CD8-positive, alpha-beta memory T cell (primary cell): ENCODE measurements around the gene DNASE1L2. TPM values are rescaled to one million over a fixed set of nuclear protein-coding genes. Genes with fewer than 3 reads are reported as not detected.

Experiments
- CTCF ChIA-PET: fragments of 350-600 bp; sonication (Branson Sonifier 250); formaldehyde crosslinking; loops from one replicate; lab custom pipeline; 2021; ENCODE audit warnings: antibody characterized with exemption; lab: Charles Lee
- POLR2A ChIA-PET: fragments of 350-600 bp; sonication (Branson Sonifier 250); formaldehyde crosslinking; loops from one replicate; lab custom pipeline; 2021; ENCODE audit warnings: antibody characterized with exemption; lab: Charles Lee
- DNase-seq, 5 donors: peaks; one replicate each; pipeline versions ENCODE4 v3.0.0 to v3.0.0-alpha.2; 2020 to 2022; ENCODE audit warnings: mixed read lengths in 1 of 5
- H3K27ac ChIP-seq: one replicate; pipeline ENCODE4 v1.7.0; 2013; ENCODE audit warnings: low read depth, mild to moderate bottlenecking, low read length, moderate library complexity
- H3K27me3 ChIP-seq: 2 replicates; pipeline ENCODE4 v1.7.0; 2013; ENCODE audit warnings: low read length, mild to moderate bottlenecking; ENCODE audit not compliant: insufficient read depth, poor library complexity, severe bottlenecking
- H3K36me3 ChIP-seq: 2 replicates; pipeline ENCODE4 v1.7.0; 2013; ENCODE audit warnings: mild to moderate bottlenecking, low read length, moderate library complexity; ENCODE audit not compliant: insufficient read depth
- H3K4me1 ChIP-seq: 2 replicates; pipeline ENCODE4 v1.7.0; 2013; ENCODE audit warnings: mild to moderate bottlenecking, low read length, moderate library complexity; ENCODE audit not compliant: insufficient read depth
- H3K4me3 ChIP-seq: 2 replicates; pipeline ENCODE4 v1.7.0; 2013; ENCODE audit warnings: mild to moderate bottlenecking, low read length
- H3K9me3 ChIP-seq: 2 replicates; pipeline ENCODE4 v1.7.0; 2013; ENCODE audit warnings: mild to moderate bottlenecking, low read length
- H3K27ac Mint-ChIP-seq, 8 donors: one replicate each; pipeline ENCODE4 v1.8.0; 2020 to 2021; ENCODE audit warnings: mixed read lengths in 8 of 8, mild to moderate bottlenecking in 6 of 8, inconsistent platforms in 3 of 8, moderate library complexity in 3 of 8
- H3K27me3 Mint-ChIP-seq, 2 donors: one replicate each; pipeline ENCODE4 v1.8.0; 2020 to 2021; ENCODE audit warnings: mixed read lengths in 2 of 2, mild to moderate bottlenecking in 1 of 2, moderate library complexity in 1 of 2
- H3K36me3 Mint-ChIP-seq, 3 donors: one replicate each; pipeline ENCODE4 v1.8.0; 2020 to 2021; ENCODE audit warnings: mixed read lengths in 3 of 3, inconsistent platforms in 1 of 3, mild to moderate bottlenecking in 1 of 3
- H3K4me1 Mint-ChIP-seq, 3 donors: one replicate each; pipeline ENCODE4 v1.8.0; 2020 to 2021; ENCODE audit warnings: mixed read lengths in 3 of 3, inconsistent platforms in 1 of 3, mild to moderate bottlenecking in 1 of 3
- H3K4me3 Mint-ChIP-seq, 7 donors: one replicate each; pipeline ENCODE4 v1.8.0; 2020 to 2021; ENCODE audit warnings: mixed read lengths in 7 of 7, mild to moderate bottlenecking in 6 of 7, moderate library complexity in 4 of 7, inconsistent platforms in 2 of 7
- H3K9me3 Mint-ChIP-seq, 5 donors: one replicate each; pipeline ENCODE4 v1.8.0; 2020 to 2022; ENCODE audit warnings: mixed read lengths in 5 of 5, mild to moderate bottlenecking in 3 of 5, moderate library complexity in 2 of 5, inconsistent platforms in 1 of 5
- polyA plus RNA-seq: library from polyadenylated mRNA; unstranded; fragments of 300-500 nt; fragmentation: Illumina TruSeq; gene quantifications from one replicate; pipeline ENCODE4 v1.2.3, GENCODE V29; 2021
- total RNA-seq, 2 experiments: library from RNA; stranded (reverse); gene quantifications; one replicate each; pipeline ENCODE4 v1.2.3, GENCODE V29; 2021

DNASE1L2 gene
- total and polyA plus RNA-seq, 3 experiments from 2014 or later, result 1.4 to 1.5 TPM; not detected in 1

- CTCF ChIA-PET, result interaction anchor here (1.0 kb wide), 1 partner anchor 35 kb away, joined by 3 read pairs; no protein-coding TSS in a partner anchor
Observed at GRCh38 chr16:2229632-2230250, 6.5 kb upstream of the DNASE1L2 start.

GRCh38 chr16:2230376-2230775 lies 5.9 kb upstream of the DNASE1L2 start:
- no peaks in the 10 kb centered on the region for H3K9me3 ChIP-seq
- H3K4me3 Mint-ChIP-seq, result no peak overlapping the region
- peak in 1 of 5 donors; percentile 42 for DNase-seq
- H3K27ac ChIP-seq, result no peak overlapping the region
- H3K9me3 Mint-ChIP-seq, result no peaks in the 10 kb centered on the region
- ChIA-PET POLR2A (no interaction called here), CTCF (no interaction called here)
- peaks cover 4 to 15% (median 7%) of the 10 kb centered on the region in 3 donors for H3K4me1 Mint-ChIP-seq
- H3K36me3 Mint-ChIP-seq, result peaks cover 0 to 66% (median 0%) of the 10 kb centered on the region in 3 donors
- H3K4me3 ChIP-seq, result no peak overlapping the region
- no peaks in the 10 kb centered on the region for H3K4me1 ChIP-seq
- H3K27me3 ChIP-seq, result no peaks in the 10 kb centered on the region
- no peaks in the 10 kb centered on the region for H3K27me3 Mint-ChIP-seq
- peaks cover 10% of the 10 kb centered on the region for H3K36me3 ChIP-seq
- no peak overlapping the region for H3K27ac Mint-ChIP-seq

More at GRCh38 chr16:2229632-2230250, 6.5 kb upstream of the DNASE1L2 start:
- no peaks in the 10 kb centered on the region for H3K27me3 Mint-ChIP-seq
- POLR2A ChIA-PET, result no interaction called here
- H3K36me3 Mint-ChIP-seq, result peaks cover 0 to 59% (median 0%) of the 10 kb centered on the region in 3 donors
- no peaks in the 10 kb centered on the region for H3K9me3 ChIP-seq
- no peaks in the 10 kb centered on the region for H3K9me3 Mint-ChIP-seq
- H3K27ac ChIP-seq, result no peak overlapping the region
- H3K27ac Mint-ChIP-seq, result no peak overlapping the region
- peaks cover 4 to 19% (median 9%) of the 10 kb centered on the region in 3 donors for H3K4me1 Mint-ChIP-seq
- H3K4me3 ChIP-seq, result no peak overlapping the region
- no peak overlapping the region for H3K4me3 Mint-ChIP-seq
- peak in 1 of 5 donors; percentile 41 for DNase-seq
- peaks cover 5% of the 10 kb centered on the region for H3K4me1 ChIP-seq
- no peaks in the 10 kb centered on the region for H3K27me3 ChIP-seq
- H3K36me3 ChIP-seq, result peaks cover 10% of the 10 kb centered on the region

- no peaks in the 10 kb centered on the region for H3K4me1 ChIP-seq
- H3K4me1 Mint-ChIP-seq, result peaks cover under 1 to 12% (median 2%) of the 10 kb centered on the region in 3 donors
- ChIA-PET CTCF (no interaction called here), POLR2A (no interaction called here)
- no peaks in the 10 kb centered on the region for H3K27me3 Mint-ChIP-seq
- H3K4me3 ChIP-seq, result no peak overlapping the region
- no peak overlapping the region for H3K4me3 Mint-ChIP-seq
- H3K27ac Mint-ChIP-seq, result no peak overlapping the region
- H3K36me3 ChIP-seq, result peaks cover 10% of the 10 kb centered on the region
- H3K27ac ChIP-seq, result no peak overlapping the region
- H3K27me3 ChIP-seq, result no peaks in the 10 kb centered on the region
- H3K9me3 ChIP-seq, result no peaks in the 10 kb centered on the region
- peak in 1 of 5 donors; percentile 42 for DNase-seq
- H3K9me3 Mint-ChIP-seq, result no peaks in the 10 kb centered on the region
- peaks cover 0 to 67% (median 0%) of the 10 kb centered on the region in 3 donors for H3K36me3 Mint-ChIP-seq
Observed at GRCh38 chr16:2231016-2231931, 5.0 kb upstream of the DNASE1L2 start.

- ChIA-PET POLR2A (no interaction called here), CTCF (no interaction called here)
- no peak overlapping the region for H3K4me3 Mint-ChIP-seq
- no peaks in the 10 kb centered on the region for H3K9me3 ChIP-seq
- H3K4me1 ChIP-seq, result no peaks in the 10 kb centered on the region
- no peaks in the 10 kb centered on the region for H3K9me3 Mint-ChIP-seq
- peaks cover 0 to 64% (median 0%) of the 10 kb centered on the region in 3 donors for H3K36me3 Mint-ChIP-seq
- no peak overlapping the region for H3K27ac Mint-ChIP-seq
- H3K27me3 Mint-ChIP-seq, result no peaks in the 10 kb centered on the region
- H3K4me3 ChIP-seq, result no peak overlapping the region
- H3K27ac ChIP-seq, result no peak overlapping the region
- no peak for DNase-seq
- peaks cover 0 to 3% (median 0%) of the 10 kb centered on the region in 3 donors for H3K4me1 Mint-ChIP-seq
- H3K36me3 ChIP-seq, result peaks cover 10% of the 10 kb centered on the region
- no peaks in the 10 kb centered on the region for H3K27me3 ChIP-seq
Observed at GRCh38 chr16:2232094-2232990, 3.9 kb upstream of the DNASE1L2 start.

GRCh38 chr16:2233046-2233775 lies 3.0 kb upstream of the DNASE1L2 start:
- Mint-ChIP-seq H3K4me3 (no peak overlapping the region), H3K4me1 (peaks cover 0 to 3% (median 0%) of the 10 kb centered on the region in 3 donors), H3K9me3 (no peaks in the 10 kb centered on the region), H3K27ac (no peak overlapping the region), H3K36me3 (peaks cover 0 to 59% (median 0%) of the 10 kb centered on the region in 3 donors), H3K27me3 (no peaks in the 10 kb centered on the region)
- Histone ChIP-seq H3K9me3 (no peaks in the 10 kb centered on the region), H3K36me3 (peaks cover 10% of the 10 kb centered on the region), H3K27ac (no peak overlapping the region), H3K4me1 (no peaks in the 10 kb centered on the region), H3K4me3 (no peak overlapping the region), H3K27me3 (no peaks in the 10 kb centered on the region)
- no peak for DNase-seq
- ChIA-PET POLR2A (no interaction called here), CTCF (no interaction called here)

GRCh38 chr16:2233872-2234812 lies 2.1 kb upstream of the DNASE1L2 start:
- Mint-ChIP-seq H3K4me1 (peaks cover 0 to 3% (median 0%) of the 10 kb centered on the region in 3 donors), H3K9me3 (no peaks in the 10 kb centered on the region), H3K27ac (no peak overlapping the region), H3K4me3 (no peak overlapping the region), H3K27me3 (no peaks in the 10 kb centered on the region), H3K36me3 (peaks cover 0 to 53% (median 0%) of the 10 kb centered on the region in 3 donors)
- ChIA-PET CTCF (no interaction called here), POLR2A (no interaction called here)
- no peaks in the 10 kb centered on the region for H3K27me3 ChIP-seq
- peaks cover 9% of the 10 kb centered on the region for H3K36me3 ChIP-seq
- no peaks in the 10 kb centered on the region for H3K9me3 ChIP-seq
- H3K4me1 ChIP-seq, result no peaks in the 10 kb centered on the region
- H3K4me3 ChIP-seq, result no peak overlapping the region
- DNase-seq, result peak in 1 of 5 donors; percentile 47
- no peak overlapping the region for H3K27ac ChIP-seq
